Neural cell (in vitro differentiated cells): Measurements from ENCODE around the gene PCYT1A. TPM values are rescaled to one million over a fixed set of nuclear protein-coding genes. Genes with fewer than 3 reads are reported as not detected.

Source experiments
- H2AFZ ChIP-seq: fragments of 200-600, 300-800 bp; sonication (generic), shearing (Covaris generic); 2 replicates; pipeline ENCODE4 v1.6.0; 2014; ENCODE audit warnings: low read depth, mild to moderate bottlenecking, antibody characterized with exemption, low read length, moderate library complexity
- H3F3A ChIP-seq: fragments of 200-600 bp; shearing (Covaris generic); 2 replicates; pipeline ENCODE4 v1.6.1; 2016; ENCODE audit warnings: mild to moderate bottlenecking, moderate library complexity, mixed read lengths, antibody characterized with exemption, low read length; ENCODE audit not compliant: insufficient read depth, poor library complexity, severe bottlenecking
- H3K27ac ChIP-seq: fragments of 200-600, 300-800 bp; sonication (generic), shearing (Covaris generic); 2 replicates; pipeline ENCODE4 v1.5.1; 2014; ENCODE audit warnings: mild to moderate bottlenecking, low read length, moderate library complexity
- H3K27me3 ChIP-seq: fragments of 300-800, 200-600 bp; sonication (generic), shearing (Covaris generic); 2 replicates; pipeline ENCODE4 v1.6.0; 2014; ENCODE audit warnings: mild to moderate bottlenecking, low read depth, low read length, moderate library complexity; ENCODE audit not compliant: insufficient read depth
- H3K36me3 ChIP-seq: fragments of 300-800, 200-600 bp; sonication (generic), shearing (Covaris generic); 2 replicates; pipeline ENCODE4 v1.5.1; 2014; ENCODE audit warnings: mild to moderate bottlenecking, antibody characterized with exemption, low read length, moderate library complexity; ENCODE audit not compliant: insufficient read depth
- H3K4me2 ChIP-seq: fragments of 300-800, 200-600 bp; sonication (generic), shearing (Covaris generic); 2 replicates; pipeline ENCODE4 v1.6.0; 2014; ENCODE audit warnings: mild to moderate bottlenecking, low read length
- H3K4me3 ChIP-seq: fragments of 300-800, 200-600 bp; sonication (generic), shearing (Covaris generic); 2 replicates; pipeline ENCODE4 v1.5.1; 2014; ENCODE audit warnings: mild to moderate bottlenecking, low read length, moderate library complexity
- H3K79me2 ChIP-seq: fragments of 200-600 bp; shearing (Covaris generic); replicated peaks from 2 replicates; pipeline ENCODE4 v1.6.0; 2014; ENCODE audit warnings: mild to moderate bottlenecking, low read length, moderate library complexity; ENCODE audit not compliant: insufficient read depth
- H3K9ac ChIP-seq: fragments of 300-800, 200-600 bp; sonication (generic), shearing (Covaris generic); 2 replicates; pipeline ENCODE4 v1.6.1; 2016; ENCODE audit warnings: mild to moderate bottlenecking, low read length, mixed read lengths
- H3K9me2 ChIP-seq: fragments of 200-600 bp; shearing (Covaris generic); 2 replicates; pipeline ENCODE4 v1.6.1; 2016; ENCODE audit warnings: mild to moderate bottlenecking, low read length, mixed read lengths; ENCODE audit not compliant: insufficient read depth
- H3K9me3 ChIP-seq: fragments of 200-600, 300-800 bp; sonication (generic), shearing (Covaris generic); 2 replicates; pipeline ENCODE4 v1.6.1; 2016; ENCODE audit warnings: mild to moderate bottlenecking, mixed run types, low read length, moderate library complexity, mixed read lengths
- H4K20me1 ChIP-seq: fragments of 200-600 bp; shearing (Covaris generic); 2 replicates; pipeline ENCODE4 v1.6.1; 2016; ENCODE audit warnings: mild to moderate bottlenecking, mixed run types; ENCODE audit not compliant: insufficient read depth
- CTCF ChIP-seq: fragments of 450-650 bp; IDR thresholded peaks from 2 replicates; pipeline ENCODE4 v1.5.1; 2014; ENCODE audit warnings: antibody characterized with exemption, mild to moderate bottlenecking, moderate library complexity; ENCODE audit not compliant: poor library complexity, severe bottlenecking
- EP300 ChIP-seq: fragments of 450-650 bp; conservative IDR thresholded peaks from 2 replicates; pipeline ENCODE4 v1.6.1; 2014; ENCODE audit warnings: antibody characterized with exemption, mild to moderate bottlenecking, moderate library complexity; ENCODE audit not compliant: poor library complexity, severe bottlenecking
- EZH2 ChIP-seq: fragments of 200-600, 300-800 bp; shearing (Covaris generic), sonication (generic); IDR thresholded peaks from 2 replicates; pipeline ENCODE4 v1.6.1; 2014; ENCODE audit warnings: antibody characterized with exemption, low read length, borderline replicate concordance, mild to moderate bottlenecking; ENCODE audit not compliant: insufficient read depth, poor library complexity, severe bottlenecking
- MXI1 ChIP-seq: fragments of 450-650 bp; conservative IDR thresholded peaks from 2 replicates; pipeline ENCODE4 v1.6.1; 2014; ENCODE audit warnings: antibody characterized with exemption, mild to moderate bottlenecking; ENCODE audit not compliant: poor library complexity, severe bottlenecking
- POLR2AphosphoS5 ChIP-seq: IDR thresholded peaks from 2 replicates; pipeline ENCODE4 v1.6.1; 2012
- RAD21 ChIP-seq: fragments of 450-650 bp; conservative IDR thresholded peaks from 2 replicates; pipeline ENCODE4 v1.6.1; 2014; ENCODE audit warnings: antibody characterized with exemption, mild to moderate bottlenecking, moderate library complexity
- SMC3 ChIP-seq: fragments of 450-650 bp; conservative IDR thresholded peaks from 2 replicates; pipeline ENCODE4 v1.6.1; 2014; ENCODE audit warnings: antibody characterized with exemption, mild to moderate bottlenecking, moderate library complexity; ENCODE audit not compliant: poor library complexity
- TAF1 ChIP-seq: IDR thresholded peaks from 2 replicates; pipeline ENCODE4 v1.6.1; 2012; ENCODE audit warnings: low read depth
- polyA plus RNA-seq: library from polyadenylated mRNA; depleted of rRNA; stranded (reverse); fragments of >200 nt; gene quantifications from 2 replicates; pipeline ENCODE4 v1.2.3, GENCODE V29; 2014
- TF ChIP-seq, protein P1 (sequence below): IDR thresholded peaks from 2 replicates; pipeline ENCODE4 v1.6.1; 2012; ENCODE audit warnings: borderline replicate concordance

Gene PCYT1A
- polyA plus RNA-seq, 1 donor from 2014 or later, result 21.7 TPM

DNA sequence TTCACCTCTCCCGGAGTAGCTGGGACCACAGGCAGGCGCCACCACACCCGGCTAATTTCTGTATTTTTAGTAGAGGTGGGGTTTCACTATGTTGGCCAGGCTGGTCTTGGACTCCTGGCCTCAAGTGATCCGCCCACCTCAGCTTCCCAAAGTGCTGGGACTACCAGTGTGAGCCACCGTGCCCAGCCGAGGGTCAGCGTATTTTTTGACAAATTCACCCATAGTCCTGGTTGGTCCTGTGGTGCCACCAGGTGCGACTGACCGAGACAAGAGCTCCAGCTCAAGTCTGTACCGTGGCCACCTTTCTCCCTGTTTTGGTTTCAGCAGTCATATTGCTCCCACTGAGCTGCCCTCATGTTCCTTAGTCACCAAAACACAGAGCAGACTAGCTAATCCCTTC, 62.4 kb downstream of the PCYT1A start:
- no peak for TF ChIP-seq EP300
- no peak for TF ChIP-seq CTCF
- TF ChIP-seq, protein P1, sequence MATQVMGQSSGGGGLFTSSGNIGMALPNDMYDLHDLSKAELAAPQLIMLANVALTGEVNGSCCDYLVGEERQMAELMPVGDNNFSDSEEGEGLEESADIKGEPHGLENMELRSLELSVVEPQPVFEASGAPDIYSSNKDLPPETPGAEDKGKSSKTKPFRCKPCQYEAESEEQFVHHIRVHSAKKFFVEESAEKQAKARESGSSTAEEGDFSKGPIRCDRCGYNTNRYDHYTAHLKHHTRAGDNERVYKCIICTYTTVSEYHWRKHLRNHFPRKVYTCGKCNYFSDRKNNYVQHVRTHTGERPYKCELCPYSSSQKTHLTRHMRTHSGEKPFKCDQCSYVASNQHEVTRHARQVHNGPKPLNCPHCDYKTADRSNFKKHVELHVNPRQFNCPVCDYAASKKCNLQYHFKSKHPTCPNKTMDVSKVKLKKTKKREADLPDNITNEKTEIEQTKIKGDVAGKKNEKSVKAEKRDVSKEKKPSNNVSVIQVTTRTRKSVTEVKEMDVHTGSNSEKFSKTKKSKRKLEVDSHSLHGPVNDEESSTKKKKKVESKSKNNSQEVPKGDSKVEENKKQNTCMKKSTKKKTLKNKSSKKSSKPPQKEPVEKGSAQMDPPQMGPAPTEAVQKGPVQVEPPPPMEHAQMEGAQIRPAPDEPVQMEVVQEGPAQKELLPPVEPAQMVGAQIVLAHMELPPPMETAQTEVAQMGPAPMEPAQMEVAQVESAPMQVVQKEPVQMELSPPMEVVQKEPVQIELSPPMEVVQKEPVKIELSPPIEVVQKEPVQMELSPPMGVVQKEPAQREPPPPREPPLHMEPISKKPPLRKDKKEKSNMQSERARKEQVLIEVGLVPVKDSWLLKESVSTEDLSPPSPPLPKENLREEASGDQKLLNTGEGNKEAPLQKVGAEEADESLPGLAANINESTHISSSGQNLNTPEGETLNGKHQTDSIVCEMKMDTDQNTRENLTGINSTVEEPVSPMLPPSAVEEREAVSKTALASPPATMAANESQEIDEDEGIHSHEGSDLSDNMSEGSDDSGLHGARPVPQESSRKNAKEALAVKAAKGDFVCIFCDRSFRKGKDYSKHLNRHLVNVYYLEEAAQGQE, result no peak
- TF ChIP-seq RAD21, result no peak
- TF ChIP-seq SMC3, result no peak
- TF ChIP-seq POLR2AphosphoS5, result no peak
- no peak for TF ChIP-seq MXI1
- no peak for TF ChIP-seq TAF1
- no peak for TF ChIP-seq EZH2
- no peak overlapping the region for H3K4me2 ChIP-seq
- no peak overlapping the region for H3K27ac ChIP-seq
- no peaks in the 10 kb centered on the region for H3K9me2 ChIP-seq
- no peaks in the 10 kb centered on the region for H3K27me3 ChIP-seq
- no peak overlapping the region for H3K4me3 ChIP-seq
- H2AFZ ChIP-seq, result no peak overlapping the region
- H3F3A ChIP-seq, result no peaks in the 10 kb centered on the region
- no peaks in the 10 kb centered on the region for H3K9me3 ChIP-seq
- H3K9ac ChIP-seq, result no peak overlapping the region
- no peaks in the 10 kb centered on the region for H4K20me1 ChIP-seq
- no peaks in the 10 kb centered on the region for H3K36me3 ChIP-seq
- no peaks in the 10 kb centered on the region for H3K79me2 ChIP-seq

DNA sequence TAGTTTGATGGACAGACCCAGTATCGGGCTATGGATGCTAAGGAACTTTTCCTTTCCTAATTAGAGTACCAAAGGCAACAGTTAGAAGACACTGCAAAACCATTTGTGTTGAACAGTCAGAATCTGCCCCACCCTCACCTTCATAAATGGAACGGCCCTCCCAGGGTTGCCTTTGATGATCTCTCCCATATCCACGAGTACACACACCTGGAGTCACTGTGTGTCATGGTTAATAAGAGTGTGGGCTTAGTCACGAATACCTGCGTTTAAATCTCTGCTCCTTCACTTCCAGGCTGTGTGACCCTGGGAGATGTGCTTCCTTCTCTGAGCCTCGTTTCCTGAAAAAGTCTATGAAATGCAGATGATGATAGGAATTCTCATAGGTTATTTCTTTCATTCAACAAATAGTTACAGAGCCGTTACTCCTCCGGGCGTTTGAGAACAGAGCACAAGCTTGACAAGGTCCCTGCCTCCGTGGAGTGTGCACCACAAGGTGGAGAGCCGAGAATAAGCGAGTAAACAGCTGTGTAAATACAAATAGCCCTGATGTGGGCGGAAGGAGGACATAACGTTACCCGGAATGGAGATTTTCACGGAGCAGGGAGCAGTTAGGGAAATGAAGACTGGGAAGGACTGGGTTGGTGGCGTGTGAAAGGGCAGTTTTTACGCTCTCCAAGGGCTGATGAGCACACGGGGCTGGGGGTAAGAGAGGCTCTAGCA, 64.5 kb downstream of the PCYT1A start:
- no peak overlapping the region for H3K4me2 ChIP-seq

More for the DNA sequence above, 64.5 kb downstream of the PCYT1A start:
- Histone ChIP-seq H3K36me3 (no peaks in the 10 kb centered on the region), H3K27ac (no peak overlapping the region), H3K9ac (no peak overlapping the region), H2AFZ (no peak overlapping the region), H3K79me2 (no peaks in the 10 kb centered on the region), H3F3A (no peaks in the 10 kb centered on the region), H3K9me3 (no peaks in the 10 kb centered on the region), H3K4me3 (no peak overlapping the region), H4K20me1 (no peaks in the 10 kb centered on the region), H3K27me3 (no peaks in the 10 kb centered on the region), H3K9me2 (no peaks in the 10 kb centered on the region)
- no peak for TF ChIP-seq TAF1
- no peak for TF ChIP-seq CTCF
- TF ChIP-seq, protein P1, result no peak
- TF ChIP-seq EP300, result no peak
